ENCODE measurements around the gene TRABD.

TRABD gene

DNA sequence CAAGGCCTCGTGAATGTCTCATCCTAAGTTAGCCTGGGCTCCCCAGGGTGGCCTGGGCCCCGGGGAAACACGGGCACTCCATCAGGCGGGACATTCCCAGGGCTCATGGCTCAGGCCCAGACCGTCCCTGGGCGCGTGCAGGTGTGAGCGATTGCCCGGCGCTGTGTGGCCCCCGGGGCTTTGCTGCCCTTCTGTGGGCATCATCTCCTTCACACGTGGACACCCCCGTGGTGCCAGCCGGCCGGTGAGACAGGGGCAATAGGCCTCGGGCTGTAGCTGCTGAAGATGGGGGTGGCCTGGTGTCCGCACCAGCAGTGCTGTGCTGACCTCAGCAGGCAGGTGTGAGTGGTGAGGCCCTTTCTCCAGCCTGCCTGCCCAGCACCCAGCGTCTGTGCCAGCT lies 10.5 kb downstream of the TRABD start:
- no peak for TF ChIP-seq CTCF (IDR thresholded peaks at IDR 0.05; ENCODE audit: low read depth, low read length)
- H3K4me3 ChIP-seq (ENCODE audit: low read depth, low read length): no peak overlapping the region
- no peak for DNase-seq (ENCODE audit: low read depth, low spot score)
- in situ Hi-C loops (cut with HindIII; ENCODE audit: low sequenced_read_pairs): no loop called here

- TF ChIP-seq CTCF (IDR thresholded peaks at IDR 0.05; ENCODE audit: low read depth, low read length): no peak
- in situ Hi-C loops (cut with HindIII; ENCODE audit: low sequenced_read_pairs): no loop called here
- DNase-seq (ENCODE audit: low read depth, low spot score): no peak
- no peak overlapping the region for H3K4me3 ChIP-seq (ENCODE audit: low read depth, low read length)
These were observed 11.5 kb downstream of the TRABD start for GRCh38 chr22:50197000-50197800.

DNA sequence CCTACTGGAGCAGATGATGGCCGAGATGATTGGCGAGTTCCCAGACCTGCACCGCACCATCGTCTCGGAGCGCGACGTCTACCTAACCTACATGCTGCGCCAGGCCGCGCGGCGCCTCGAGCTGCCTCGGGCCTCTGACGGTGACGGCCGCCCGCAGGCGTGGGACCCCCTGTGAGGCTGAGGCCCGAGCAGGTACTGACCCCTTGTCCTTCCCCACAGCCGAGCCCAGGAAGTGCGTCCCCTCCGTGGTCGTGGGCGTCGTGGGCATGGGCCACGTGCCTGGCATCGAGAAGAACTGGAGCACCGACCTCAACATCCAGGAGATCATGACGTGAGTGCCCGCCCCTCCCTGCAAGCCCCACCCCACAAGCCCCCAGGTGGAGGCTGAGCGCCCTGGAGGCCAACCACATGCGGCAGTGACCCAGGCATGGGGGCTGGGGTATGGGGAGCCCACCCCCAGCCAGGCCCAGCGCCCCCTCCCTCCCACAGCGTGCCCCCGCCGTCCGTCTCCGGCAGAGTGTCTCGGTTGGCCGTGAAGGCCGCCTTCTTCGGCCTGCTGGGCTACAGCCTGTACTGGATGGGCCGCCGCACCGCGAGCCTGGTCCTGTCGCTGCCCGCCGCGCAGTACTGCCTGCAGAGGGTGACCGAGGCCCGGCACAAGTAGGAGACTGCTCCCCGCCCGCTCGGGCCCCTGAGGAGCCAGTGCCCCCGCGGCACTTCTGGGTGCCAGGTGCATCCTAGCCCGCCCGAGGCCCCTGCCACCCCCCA lies 12.3 kb downstream of the TRABD start:
- H3K4me3 ChIP-seq (ENCODE audit: low read depth, low read length): no peak overlapping the region
- no peak for TF ChIP-seq CTCF (IDR thresholded peaks at IDR 0.05; ENCODE audit: low read depth, low read length)
- in situ Hi-C loops (cut with HindIII; ENCODE audit: low sequenced_read_pairs): no loop called here
- DNase-seq (ENCODE audit: low read depth, low spot score): no peak

- in situ Hi-C loops (cut with HindIII; ENCODE audit: low sequenced_read_pairs): no loop called here
- no peak overlapping the region for H3K4me3 ChIP-seq (ENCODE audit: low read depth, low read length)
- DNase-seq (ENCODE audit: low read depth, low spot score): no peak
- TF ChIP-seq CTCF (IDR thresholded peaks at IDR 0.05; ENCODE audit: low read depth, low read length): no peak
These were observed 12.9 kb downstream of the TRABD start for GRCh38 chr22:50198624-50199017.

DNA sequence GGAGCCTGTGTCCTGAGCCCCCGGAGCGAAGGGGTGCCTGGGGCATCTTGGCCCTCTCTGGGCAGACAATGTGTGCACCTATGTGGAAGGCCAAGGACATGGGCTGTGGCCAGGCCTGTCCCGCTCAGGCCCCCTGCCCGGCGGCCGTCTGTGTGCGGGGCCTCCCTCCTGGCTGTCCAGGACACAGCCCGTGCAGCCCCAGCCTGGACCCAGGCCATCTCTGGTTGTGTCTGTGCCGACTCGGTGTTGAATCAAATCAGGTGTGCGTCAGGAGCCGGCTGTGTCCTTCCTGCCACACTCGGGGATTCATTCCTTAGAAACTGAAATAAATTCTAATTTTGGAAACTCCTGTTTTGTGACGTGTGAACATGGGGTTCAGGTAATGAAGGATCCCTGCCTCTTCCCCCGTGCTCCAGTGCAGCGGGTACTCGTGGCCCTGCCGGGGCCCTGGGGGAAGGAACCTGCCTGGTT lies 13.6 kb downstream of the TRABD start:
- no peak overlapping the region for H3K4me3 ChIP-seq (ENCODE audit: low read depth, low read length)
- no peak for TF ChIP-seq CTCF (IDR thresholded peaks at IDR 0.05; ENCODE audit: low read depth, low read length)
- in situ Hi-C loops (cut with HindIII; ENCODE audit: low sequenced_read_pairs): no loop called here
- DNase-seq (ENCODE audit: low read depth, low spot score): no peak

GRCh38 chr22:50199829-50200460 lies 14.2 kb downstream of the TRABD start:
- in situ Hi-C loops (cut with HindIII; ENCODE audit: low sequenced_read_pairs): no loop called here
- TF ChIP-seq CTCF (IDR thresholded peaks at IDR 0.05; ENCODE audit: low read depth, low read length): no peak
- DNase-seq (ENCODE audit: low read depth, low spot score): no peak
- peak overlapping the region; percentile 64 for H3K4me3 ChIP-seq (ENCODE audit: low read depth, low read length)

All from astrocyte of the spinal cord (primary cell).